ENCODE measurements around the gene BOC.

The BOC gene

DNA sequence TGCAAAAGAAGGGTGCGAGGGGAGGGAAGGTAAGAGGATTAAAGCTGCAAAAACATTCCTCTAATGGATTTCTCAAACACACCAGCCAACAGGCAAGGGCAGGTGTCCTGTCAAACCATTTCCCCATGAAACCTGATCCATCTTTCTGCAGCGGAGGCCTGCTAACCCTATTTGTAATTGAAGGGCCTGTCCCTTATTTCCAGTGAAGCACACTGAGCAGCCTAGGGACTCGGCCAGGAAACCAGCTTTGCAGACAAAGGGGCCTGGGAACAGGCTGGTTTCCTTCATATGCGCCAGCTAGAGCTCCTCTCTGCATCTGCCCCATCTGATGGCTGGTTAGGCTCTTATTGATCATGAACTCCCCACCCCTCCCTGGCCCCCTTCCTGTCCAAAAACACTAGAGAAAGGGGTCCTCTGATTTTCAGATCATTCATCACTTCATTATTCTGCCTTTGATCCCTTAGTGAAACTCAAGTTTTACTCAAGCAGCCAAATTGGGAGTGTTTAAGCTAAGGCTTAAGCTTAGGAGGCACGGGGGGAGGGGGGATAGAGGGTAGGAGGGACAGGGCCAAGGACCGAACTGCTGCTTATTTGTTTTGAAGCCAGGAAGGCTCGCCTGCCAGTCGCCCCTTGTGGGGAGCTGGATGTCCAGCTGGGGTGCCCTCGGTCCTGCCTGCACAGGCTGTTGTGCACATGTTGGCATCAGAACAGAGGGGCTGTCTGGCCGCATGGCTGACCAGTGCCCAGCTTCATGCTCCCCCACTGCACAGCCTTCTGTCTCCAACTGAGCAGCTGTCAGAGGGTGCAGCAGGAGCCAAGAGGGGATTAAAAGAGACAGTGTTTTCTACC lies 53.1 kb downstream of the BOC start:
- no peak overlapping the region for H3K4me3 ChIP-seq (ENCODE audit: low read depth, low read length)
- TF ChIP-seq, protein P1, sequence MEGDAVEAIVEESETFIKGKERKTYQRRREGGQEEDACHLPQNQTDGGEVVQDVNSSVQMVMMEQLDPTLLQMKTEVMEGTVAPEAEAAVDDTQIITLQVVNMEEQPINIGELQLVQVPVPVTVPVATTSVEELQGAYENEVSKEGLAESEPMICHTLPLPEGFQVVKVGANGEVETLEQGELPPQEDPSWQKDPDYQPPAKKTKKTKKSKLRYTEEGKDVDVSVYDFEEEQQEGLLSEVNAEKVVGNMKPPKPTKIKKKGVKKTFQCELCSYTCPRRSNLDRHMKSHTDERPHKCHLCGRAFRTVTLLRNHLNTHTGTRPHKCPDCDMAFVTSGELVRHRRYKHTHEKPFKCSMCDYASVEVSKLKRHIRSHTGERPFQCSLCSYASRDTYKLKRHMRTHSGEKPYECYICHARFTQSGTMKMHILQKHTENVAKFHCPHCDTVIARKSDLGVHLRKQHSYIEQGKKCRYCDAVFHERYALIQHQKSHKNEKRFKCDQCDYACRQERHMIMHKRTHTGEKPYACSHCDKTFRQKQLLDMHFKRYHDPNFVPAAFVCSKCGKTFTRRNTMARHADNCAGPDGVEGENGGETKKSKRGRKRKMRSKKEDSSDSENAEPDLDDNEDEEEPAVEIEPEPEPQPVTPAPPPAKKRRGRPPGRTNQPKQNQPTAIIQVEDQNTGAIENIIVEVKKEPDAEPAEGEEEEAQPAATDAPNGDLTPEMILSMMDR (IDR thresholded peaks at IDR 0.05; ENCODE audit: low read depth, low read length), result no peak

DNA sequence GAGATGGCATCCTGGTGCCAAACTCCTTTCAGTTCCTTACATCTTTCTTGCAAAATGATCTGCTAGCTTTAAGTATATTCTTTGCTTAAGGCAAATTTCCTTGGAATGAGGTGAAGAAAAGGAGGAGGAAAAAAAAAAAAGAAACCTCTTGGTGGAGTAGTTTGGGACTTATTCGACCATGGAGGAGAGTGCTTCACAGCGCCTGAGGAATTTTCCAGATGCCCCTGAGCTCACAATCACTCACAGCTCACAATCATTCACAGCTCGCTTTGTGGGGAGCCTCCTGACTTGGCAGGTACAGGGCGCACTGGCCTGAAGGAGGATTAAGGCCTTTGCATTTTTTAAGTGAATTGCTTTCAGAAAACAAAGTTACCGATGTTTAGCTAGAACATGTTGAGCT lies 53.9 kb downstream of the BOC start:
- TF ChIP-seq, protein P1 (IDR thresholded peaks at IDR 0.05; ENCODE audit: low read depth, low read length), result no peak
- no peak overlapping the region for H3K4me3 ChIP-seq (ENCODE audit: low read depth, low read length)

DNA sequence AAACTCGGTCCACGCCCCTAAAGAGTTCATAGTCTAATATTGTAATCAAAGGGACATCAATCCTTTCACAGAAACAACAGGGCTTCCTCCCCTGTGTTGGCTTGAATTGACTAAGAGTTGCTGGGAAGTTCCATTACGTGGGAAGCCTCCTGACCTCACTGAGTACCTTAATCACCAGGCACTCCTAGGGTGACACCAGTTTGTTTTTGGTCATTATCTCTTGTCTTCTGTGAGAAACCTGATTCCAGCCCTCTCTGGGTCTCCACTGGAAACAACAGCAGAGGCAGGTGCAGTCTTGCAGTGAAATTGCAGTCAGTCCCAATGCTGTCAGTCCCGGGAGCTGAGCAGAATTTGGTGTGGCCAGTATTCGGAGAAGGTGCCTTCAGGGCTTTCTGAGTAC lies 55.4 kb downstream of the BOC start:
- no peak overlapping the region for H3K4me3 ChIP-seq (ENCODE audit: low read depth, low read length)
- TF ChIP-seq, protein P1 (IDR thresholded peaks at IDR 0.05; ENCODE audit: low read depth, low read length), result no peak

DNA sequence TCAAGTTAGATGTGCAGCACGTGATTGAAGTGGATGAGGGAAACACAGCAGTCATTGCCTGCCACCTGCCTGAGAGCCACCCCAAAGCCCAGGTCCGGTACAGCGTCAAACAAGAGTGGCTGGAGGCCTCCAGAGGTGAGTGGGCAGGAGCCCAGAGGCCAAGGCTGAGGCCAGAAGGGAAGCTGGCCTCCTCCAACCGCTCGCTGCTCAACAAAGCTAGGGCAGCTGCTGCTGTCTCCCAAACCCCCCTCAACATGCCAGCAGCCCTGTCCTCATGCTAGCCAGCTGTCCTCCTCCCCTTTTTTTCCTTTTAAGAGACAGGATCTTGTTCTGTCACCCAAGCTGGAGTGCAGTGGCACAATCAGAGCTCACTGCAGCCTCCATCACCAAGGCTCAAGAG lies 57.0 kb downstream of the BOC start:
- TF ChIP-seq, protein P1 (IDR thresholded peaks at IDR 0.05; ENCODE audit: low read depth, low read length), result no peak
- H3K4me3 ChIP-seq (ENCODE audit: low read depth, low read length), result no peak overlapping the region

DNA sequence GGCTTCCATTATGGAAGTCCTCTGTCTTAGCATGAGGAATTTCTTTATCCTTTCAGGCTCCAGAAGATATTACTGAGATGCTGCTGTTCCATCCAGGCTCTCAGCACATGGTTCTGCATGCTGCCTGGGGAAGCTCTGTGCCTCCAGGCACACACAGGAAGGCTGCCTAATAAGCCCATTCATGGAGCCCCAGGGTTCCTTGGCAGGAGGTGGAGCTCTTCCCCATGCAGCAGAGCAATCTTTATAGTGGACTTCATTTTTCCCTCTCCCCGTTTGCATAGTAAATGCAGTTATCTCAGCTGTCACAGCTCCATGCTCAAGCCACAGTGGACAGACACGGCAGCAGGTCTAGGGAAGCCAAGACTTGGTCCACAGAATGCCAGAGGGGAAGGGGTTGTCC lies 57.6 kb downstream of the BOC start:
- TF ChIP-seq, protein P1 (IDR thresholded peaks at IDR 0.05; ENCODE audit: low read depth, low read length), result no peak
- no peak overlapping the region for H3K4me3 ChIP-seq (ENCODE audit: low read depth, low read length)

DNA sequence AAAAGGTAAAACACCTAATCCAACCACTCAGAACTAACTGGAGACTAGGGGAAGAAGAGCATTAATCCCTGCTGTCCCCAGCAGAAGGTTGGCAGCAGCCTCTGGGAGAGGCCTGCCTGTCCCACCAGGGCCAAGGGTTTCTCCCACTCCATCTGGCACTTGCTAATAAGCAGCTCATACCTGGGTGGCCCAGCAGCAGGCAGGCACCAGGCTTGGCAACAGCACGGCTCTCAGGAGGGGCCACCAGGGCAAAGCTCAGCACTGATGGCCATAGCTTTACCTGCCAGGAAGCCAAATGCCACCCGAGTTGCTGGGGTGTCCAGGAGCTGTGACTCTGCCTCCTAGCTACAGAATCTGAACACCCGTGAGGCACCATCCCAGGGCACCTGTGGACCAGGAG lies 58.3 kb downstream of the BOC start:
- TF ChIP-seq, protein P1 (IDR thresholded peaks at IDR 0.05; ENCODE audit: low read depth, low read length), result no peak
- H3K4me3 ChIP-seq (ENCODE audit: low read depth, low read length), result no peak overlapping the region

DNA sequence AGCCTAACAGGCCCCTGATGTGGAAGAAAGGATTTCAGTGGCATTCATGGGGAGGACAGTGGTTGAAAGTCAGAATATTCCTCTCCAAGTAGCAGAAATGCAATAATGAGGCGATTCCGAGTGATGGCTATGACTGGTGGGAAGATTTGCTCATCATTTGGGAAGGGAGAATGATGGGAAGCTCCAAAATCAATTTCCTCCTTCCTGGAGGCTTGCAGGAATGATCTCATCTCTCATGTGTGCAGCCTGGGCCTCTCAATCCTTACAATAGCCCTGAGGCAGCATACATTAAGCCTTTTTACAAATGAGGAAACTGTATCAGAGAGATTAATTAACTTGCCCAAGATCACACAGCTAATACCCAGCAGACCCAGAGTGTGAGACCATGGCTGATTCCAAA lies 58.7 kb downstream of the BOC start:
- TF ChIP-seq, protein P1 (IDR thresholded peaks at IDR 0.05; ENCODE audit: low read depth, low read length), result no peak
- no peak overlapping the region for H3K4me3 ChIP-seq (ENCODE audit: low read depth, low read length)

All from WI38 (cell line).